ENCODE measurements around the gene IRS1. TPM values are rescaled to one million over a fixed set of nuclear protein-coding genes. Genes with fewer than 3 reads are reported as not detected.
A peak's percentile ranks its signal among the peaks of the same experiment; 100 is the strongest.

Gene IRS1
- total and polyA plus RNA-seq, 5 donors: 6.2 to 16.0 (median 14.7) TPM

DNA sequence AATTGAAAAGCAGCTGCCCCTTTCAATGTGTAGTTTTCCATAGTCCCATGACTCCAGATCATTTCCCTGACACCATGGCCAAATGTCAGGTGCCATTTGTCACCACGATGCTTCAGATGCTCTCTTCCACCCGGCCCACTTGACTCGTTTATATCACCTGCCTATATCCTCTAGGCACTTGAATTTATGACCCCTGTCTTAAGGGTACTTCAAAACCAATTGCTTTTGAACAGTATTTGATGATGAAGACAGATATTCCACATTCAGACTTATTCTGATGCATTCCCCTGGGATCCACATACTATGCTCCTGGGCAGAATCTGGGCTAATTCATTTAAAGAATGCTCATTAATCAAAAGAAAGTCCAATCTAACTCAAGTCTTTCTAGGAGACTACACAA is 19.3 kb upstream of the IRS1 start:
- Histone ChIP-seq H3K4me1 (ENCODE audit: control insufficient read depth, insufficient read depth, low read length) (no peaks in the 10 kb centered on the region), H3K27ac (ENCODE audit: low read length) (no peak overlapping the region), H3K9me3 (ENCODE audit: control insufficient read depth, low read length) (no peaks in the 10 kb centered on the region), H3K4me3 (ENCODE audit: low read length) (no peak overlapping the region), H3K27me3 (ENCODE audit: control insufficient read depth, insufficient read depth) (no peaks in the 10 kb centered on the region)
- intact Hi-C loops (cut with DNase I): loop anchor here in 1 of 4 donors (10.0 kb wide), 1 partner anchor 934 kb away; no protein-coding TSS in a partner anchor
- 71% methylated on average over 3 of the region's 3 CpGs for WGBS
- ATAC-seq (no peak), DNase-seq (no peak)

DNA sequence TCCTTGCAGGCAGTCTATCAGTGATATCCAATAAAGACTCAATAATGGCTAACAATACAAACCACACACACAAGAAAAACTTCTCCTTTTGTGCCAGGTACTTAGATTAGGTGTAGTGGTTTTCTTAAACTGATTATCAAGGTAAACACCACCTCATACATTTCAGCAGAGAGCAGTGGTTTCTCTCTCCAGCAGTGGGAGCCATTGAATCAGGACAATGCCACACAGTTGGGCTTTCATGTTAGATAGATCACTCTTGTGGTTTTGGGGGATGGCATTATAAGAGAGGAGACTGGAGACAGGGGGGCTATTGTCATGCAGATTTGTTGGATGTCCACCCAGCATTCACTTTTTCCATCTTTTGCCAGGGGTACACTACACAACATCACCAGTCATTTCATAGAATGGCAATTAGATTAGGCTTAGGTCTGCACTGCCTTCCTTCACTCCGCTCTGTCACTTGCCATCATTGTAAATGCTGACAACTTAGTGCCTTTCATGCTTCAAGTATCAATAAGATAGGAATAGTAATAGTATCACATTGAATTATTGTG is 13.6 kb upstream of the IRS1 start:
- ATAC-seq (no peak), DNase-seq (no peak)
- H3K4me3 ChIP-seq (ENCODE audit: low read length): no peak overlapping the region
- H3K27me3 ChIP-seq (ENCODE audit: control insufficient read depth, insufficient read depth): no peaks in the 10 kb centered on the region
- 91% methylated on average over 1 of the region's 1 CpG for WGBS
- H3K9me3 ChIP-seq (ENCODE audit: control insufficient read depth, low read length): no peaks in the 10 kb centered on the region
- no peaks in the 10 kb centered on the region for H3K4me1 ChIP-seq (ENCODE audit: control insufficient read depth, insufficient read depth, low read length)
- H3K27ac ChIP-seq (ENCODE audit: low read length): no peak overlapping the region
- intact Hi-C loops (cut with DNase I): loop anchor here in 2 of 4 donors (5.0 to 10.0 kb wide), 2 partner anchors 174 to 928 kb away; no protein-coding TSS in a partner anchor

DNA sequence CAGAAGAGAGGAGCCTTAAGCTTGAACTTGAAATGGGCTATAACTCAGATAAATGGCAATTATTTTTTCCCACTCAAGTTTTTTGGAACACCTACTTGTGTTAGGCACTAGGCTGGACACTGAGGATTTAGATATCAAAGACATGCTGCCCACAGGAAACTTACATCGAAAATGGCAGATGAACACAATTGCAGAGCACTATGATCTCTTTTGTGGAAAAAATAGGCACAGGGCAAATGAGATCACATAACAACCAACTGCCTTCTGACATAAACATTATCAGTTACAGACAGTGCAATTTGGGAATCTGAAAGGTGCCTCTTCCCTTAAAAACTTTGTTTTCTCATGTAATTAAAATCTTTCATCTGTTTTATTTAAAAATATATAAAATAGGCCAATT is 3.8 kb upstream of the IRS1 start:
- Histone ChIP-seq H3K27ac (ENCODE audit: low read length) (no peak overlapping the region), H3K4me3 (ENCODE audit: low read length) (no peak overlapping the region), H3K27me3 (ENCODE audit: control insufficient read depth, insufficient read depth) (no peaks in the 10 kb centered on the region), H3K4me1 (ENCODE audit: control insufficient read depth, insufficient read depth, low read length) (no peaks in the 10 kb centered on the region), H3K9me3 (ENCODE audit: control insufficient read depth, low read length) (no peaks in the 10 kb centered on the region)
- DNase-seq (no peak), ATAC-seq (no peak)
- WGBS: 53% methylated on average over 1 of the region's 1 CpG
- intact Hi-C loops (cut with DNase I): loop anchor here (5.0 to 10.0 kb wide), 6 partner anchors 181 to 1136 kb away; no protein-coding TSS in a partner anchor

DNA sequence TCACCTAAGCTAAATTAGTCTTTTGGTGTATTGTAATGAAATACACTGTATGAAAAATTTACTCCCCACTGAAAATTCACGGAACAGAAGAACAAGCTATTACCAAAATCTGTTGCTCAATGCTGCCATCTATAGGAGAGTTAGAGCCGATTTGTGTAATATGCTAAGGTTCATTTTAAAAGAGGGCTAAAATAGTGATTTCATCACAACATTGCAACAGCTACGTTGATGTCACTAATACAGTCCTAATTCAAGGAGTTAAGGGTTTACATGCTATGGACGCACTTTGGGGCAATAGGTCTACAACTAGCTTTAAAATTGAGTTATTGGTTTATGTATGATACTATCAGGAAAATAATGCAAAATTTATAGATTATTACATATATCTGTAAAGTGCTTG is 3.0 kb upstream of the IRS1 start:
- no peak overlapping the region for H3K27ac ChIP-seq (ENCODE audit: low read length)
- ATAC-seq (no peak), DNase-seq (no peak)
- no peaks in the 10 kb centered on the region for H3K27me3 ChIP-seq (ENCODE audit: control insufficient read depth, insufficient read depth)
- H3K4me1 ChIP-seq (ENCODE audit: control insufficient read depth, insufficient read depth, low read length): no peaks in the 10 kb centered on the region
- intact Hi-C loops (cut with DNase I): loop anchor here (5.0 to 10.0 kb wide), 6 partner anchors 182 to 1135 kb away; no protein-coding TSS in a partner anchor
- H3K4me3 ChIP-seq (ENCODE audit: low read length): no peak overlapping the region
- WGBS: 0% methylated on average over 4 of the region's 4 CpGs
- H3K9me3 ChIP-seq (ENCODE audit: control insufficient read depth, low read length): no peaks in the 10 kb centered on the region

DNA sequence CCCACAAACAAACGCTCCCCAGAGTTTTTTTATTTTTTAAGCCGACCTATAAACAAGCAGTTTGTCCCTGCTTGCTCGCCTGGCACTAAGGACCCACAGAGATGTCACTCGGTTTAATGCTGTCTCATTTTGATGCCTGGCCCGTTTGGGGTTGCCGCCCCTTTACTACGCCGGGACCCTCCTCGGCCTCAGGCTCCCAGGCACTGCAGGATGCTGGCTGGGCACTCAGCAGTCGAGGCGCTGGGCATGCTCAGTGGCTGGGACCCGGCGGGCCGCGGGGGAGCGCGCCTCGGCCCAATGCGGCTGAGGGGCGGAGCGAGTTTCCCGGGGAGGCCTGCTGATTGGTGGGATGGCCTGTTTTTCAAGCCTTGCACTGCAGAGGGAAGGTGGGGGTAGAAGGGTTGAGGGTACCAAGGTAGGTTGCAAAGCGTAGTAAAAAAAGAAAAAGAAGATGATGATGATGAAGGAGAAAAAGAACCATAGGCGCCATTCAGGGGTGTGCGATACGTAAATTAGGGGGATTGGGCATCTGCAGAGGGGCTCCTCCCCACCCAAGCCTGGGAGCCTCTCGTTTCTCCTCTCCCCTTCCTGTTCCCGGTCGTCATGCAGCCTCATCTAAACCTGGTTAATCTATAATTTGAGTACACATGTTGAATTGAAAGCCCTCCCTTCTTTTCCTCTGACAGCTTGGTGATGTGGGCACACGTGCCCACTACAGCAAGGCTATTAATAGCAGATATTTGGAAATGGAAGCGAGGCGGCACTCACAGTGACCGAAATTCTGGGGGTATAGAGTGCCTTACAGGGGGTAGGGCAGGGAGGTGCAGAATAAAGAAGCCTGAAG is 1.5 kb upstream of the IRS1 start:
- Histone ChIP-seq H3K27me3 (ENCODE audit: control insufficient read depth, insufficient read depth) (no peaks in the 10 kb centered on the region), H3K9me3 (ENCODE audit: control insufficient read depth, low read length) (no peaks in the 10 kb centered on the region), H3K4me3 (ENCODE audit: low read length) (peak overlapping the region; percentile 79), H3K4me1 (ENCODE audit: control insufficient read depth, insufficient read depth, low read length) (peaks cover 3% of the 10 kb centered on the region), H3K27ac (ENCODE audit: low read length) (peak overlapping the region; percentile 83)
- DNase-seq: peak; percentile 86 to 95 (median 94)
- ATAC-seq: peak; percentile 88
- 18% methylated on average over 33 of the region's 33 CpGs for WGBS
- intact Hi-C loops (cut with DNase I): loop anchor here (5.0 to 10.0 kb wide), 6 partner anchors 184 to 1134 kb away; no protein-coding TSS in a partner anchor

DNA sequence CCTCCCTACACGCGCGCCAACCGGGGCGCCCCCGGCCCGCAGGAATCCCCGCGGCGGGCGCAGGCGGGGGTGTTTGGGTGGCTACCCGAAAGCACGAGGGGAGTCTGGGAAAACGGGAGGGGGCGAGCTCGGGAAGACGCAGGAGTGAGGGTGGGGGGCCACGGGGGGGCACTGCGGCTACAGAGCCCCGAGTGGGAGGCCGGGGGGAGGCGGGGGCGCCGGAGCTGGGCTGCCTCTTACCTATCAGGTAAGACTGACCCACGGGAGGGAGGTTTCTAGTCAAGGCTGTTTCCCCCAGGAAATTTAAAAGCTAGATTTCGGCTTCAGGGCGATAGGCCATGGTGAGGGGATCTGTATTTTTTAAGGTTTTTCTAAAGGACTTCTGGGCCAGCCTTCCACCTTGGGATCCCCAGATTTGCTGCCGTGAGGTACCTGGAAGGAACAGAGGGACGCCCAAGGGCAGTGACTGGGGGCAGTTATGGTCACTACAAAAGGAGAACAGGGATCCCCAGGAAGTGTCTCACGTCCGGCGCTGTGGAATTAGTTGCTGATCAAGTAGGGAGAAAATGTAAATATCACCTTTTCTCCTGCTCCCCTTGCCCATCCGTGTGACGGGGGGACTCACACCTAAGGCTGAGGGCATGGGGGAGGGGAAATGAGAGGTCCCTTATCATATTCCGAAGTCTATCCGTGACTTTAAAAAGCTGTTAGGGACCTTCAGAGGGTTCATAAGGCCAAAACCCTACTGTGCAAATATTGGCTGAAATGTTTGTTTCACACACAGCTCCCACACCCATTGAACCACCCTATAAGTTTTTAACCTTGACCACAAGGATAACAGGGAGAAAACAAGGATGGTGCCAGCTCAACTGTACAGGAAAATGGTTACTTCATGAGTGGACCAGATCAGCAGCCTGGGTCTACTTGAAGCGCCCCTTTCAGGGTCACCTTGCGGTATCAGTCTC is 638 bp upstream of the IRS1 start:
- Histone ChIP-seq H3K9me3 (ENCODE audit: control insufficient read depth, low read length) (no peaks in the 10 kb centered on the region), H3K4me1 (ENCODE audit: control insufficient read depth, insufficient read depth, low read length) (peaks cover 3% of the 10 kb centered on the region), H3K4me3 (ENCODE audit: low read length) (peak overlapping the region; percentile 79), H3K27ac (ENCODE audit: low read length) (peak overlapping the region; percentile 83), H3K27me3 (ENCODE audit: control insufficient read depth, insufficient read depth) (no peaks in the 10 kb centered on the region)
- DNase-seq: peak; percentile 47 to 51 (median 51)
- intact Hi-C loops (cut with DNase I): loop anchor here (5.0 to 10.0 kb wide), 15 partner anchors 55 to 1133 kb away; no protein-coding TSS in a partner anchor
- no peak for ATAC-seq
- WGBS: 4% methylated on average over 39 of the region's 39 CpGs

DNA sequence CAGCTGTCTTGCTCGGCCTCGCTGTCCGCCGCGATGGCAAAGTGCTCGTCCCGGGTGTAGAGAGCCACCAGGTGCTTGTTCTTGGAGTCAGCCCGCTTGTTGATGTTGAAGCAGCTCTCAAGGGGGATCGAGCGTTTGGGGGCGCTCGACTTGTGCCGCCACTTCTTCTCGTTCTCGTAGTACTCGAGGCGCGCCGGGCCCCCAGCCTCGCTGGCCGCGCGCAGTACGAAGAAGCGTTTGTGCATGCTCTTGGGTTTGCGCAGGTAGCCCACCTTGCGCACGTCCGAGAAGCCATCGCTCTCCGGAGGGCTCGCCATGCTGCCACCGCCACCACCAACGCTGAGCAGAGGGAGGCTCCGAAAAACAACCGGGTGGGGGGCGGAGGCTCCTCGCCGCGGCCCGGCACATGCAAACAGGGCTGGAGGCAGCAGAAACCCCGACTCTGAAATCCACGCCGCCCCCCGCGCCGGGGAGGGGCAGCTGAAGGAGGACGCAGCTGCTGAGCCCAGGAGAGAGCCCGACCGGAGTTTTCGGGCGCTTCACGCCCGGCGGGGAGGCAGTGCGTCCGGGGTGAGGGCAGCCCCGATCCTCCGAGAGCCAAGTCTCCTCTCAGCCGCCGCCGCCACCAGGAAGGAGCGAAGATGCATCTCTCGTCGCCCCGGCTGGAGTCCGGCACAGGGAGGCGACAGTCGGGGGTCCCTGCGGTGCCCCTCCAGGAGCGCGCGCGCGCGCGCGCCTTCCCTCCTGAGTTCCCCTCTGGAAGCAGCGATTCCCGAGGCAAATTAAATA is 1.0 kb downstream of the IRS1 start:
- DNase-seq (peak; percentile 42 to 79 (median 74)), ATAC-seq (no peak)
- Histone ChIP-seq H3K4me1 (ENCODE audit: control insufficient read depth, insufficient read depth, low read length) (peaks cover 3% of the 10 kb centered on the region), H3K27me3 (ENCODE audit: control insufficient read depth, insufficient read depth) (no peaks in the 10 kb centered on the region), H3K4me3 (ENCODE audit: low read length) (peak overlapping the region; percentile 79), H3K27ac (ENCODE audit: low read length) (peak overlapping the region; percentile 34), H3K9me3 (ENCODE audit: control insufficient read depth, low read length) (no peaks in the 10 kb centered on the region)
- intact Hi-C loops (cut with DNase I): loop anchor here (5.0 to 10.0 kb wide), 9 partner anchors 54 to 584 kb away; no protein-coding TSS in a partner anchor
- 5% methylated on average over 80 of the region's 80 CpGs for WGBS

DNA sequence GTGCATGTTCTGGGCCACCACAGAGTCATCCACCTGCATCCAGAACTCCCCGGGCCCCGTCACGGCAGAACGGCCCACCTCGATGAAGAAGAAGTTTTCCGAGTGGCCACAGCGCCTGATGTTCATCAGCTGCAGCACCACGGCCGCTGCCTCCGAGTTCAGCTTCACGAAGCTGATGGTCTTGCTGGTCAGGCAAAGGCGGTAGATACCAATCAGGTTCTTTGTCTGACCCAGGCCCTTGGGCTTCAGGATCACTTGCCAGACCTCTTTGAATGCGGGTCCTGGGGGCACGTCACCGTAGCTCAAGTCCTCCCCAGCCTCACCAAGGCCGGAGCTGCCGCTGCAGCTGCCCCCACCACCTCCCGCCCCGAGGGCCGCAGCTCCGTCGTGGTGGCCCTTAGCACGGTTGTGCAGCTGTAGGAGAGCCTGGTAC is 1.6 kb downstream of the IRS1 start:
- no peaks in the 10 kb centered on the region for H3K9me3 ChIP-seq (ENCODE audit: control insufficient read depth, low read length)
- H3K4me1 ChIP-seq (ENCODE audit: control insufficient read depth, insufficient read depth, low read length): peaks cover 3% of the 10 kb centered on the region
- intact Hi-C loops (cut with DNase I): loop anchor here (5.0 to 10.0 kb wide), 9 partner anchors 53 to 583 kb away; no protein-coding TSS in a partner anchor
- DNase-seq (peak in 2 of 3 donors; percentile 18 to 43), ATAC-seq (no peak)
- peak overlapping the region; percentile 10 for H3K27ac ChIP-seq (ENCODE audit: low read length)
- peak overlapping the region; percentile 79 for H3K4me3 ChIP-seq (ENCODE audit: low read length)
- 42% methylated on average over 23 of the region's 23 CpGs for WGBS
- no peaks in the 10 kb centered on the region for H3K27me3 ChIP-seq (ENCODE audit: control insufficient read depth, insufficient read depth)

DNA sequence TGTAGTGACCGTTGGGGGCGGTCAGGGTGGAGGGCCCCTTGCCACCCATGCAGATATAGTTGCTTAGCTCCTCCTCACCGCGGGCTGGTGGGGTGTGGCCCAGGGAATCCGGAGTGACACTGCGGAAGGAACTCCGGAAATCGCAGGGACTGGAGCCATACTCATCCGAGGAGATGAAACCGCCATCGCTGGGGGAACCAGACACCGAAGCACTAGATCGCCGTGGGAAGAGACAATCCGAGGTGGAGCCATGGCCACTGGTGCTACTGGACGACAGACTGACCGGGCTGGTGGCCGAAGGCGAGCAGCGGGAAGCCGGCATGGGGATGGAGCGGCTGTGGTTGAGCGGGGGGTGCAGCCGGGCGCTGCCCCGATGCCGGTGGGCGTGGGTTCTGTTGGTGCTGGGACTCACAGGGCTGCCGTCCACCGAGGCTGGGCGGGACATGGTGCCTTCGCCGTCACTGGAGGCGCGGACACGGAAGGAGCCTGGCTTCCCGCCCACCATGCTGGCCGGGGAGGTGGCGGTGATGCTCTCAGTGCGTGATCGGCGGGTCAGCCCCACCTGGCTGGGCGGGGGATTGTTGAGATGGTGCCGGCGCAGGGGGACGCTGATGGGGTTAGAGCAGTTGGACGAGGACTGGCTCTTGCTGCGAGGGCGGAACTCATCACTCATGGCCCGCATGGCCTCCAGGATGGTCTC is 2.2 kb downstream of the IRS1 start:
- no peak for ATAC-seq
- Histone ChIP-seq H3K4me1 (ENCODE audit: control insufficient read depth, insufficient read depth, low read length) (peaks cover 3% of the 10 kb centered on the region), H3K27ac (ENCODE audit: low read length) (peak overlapping the region; percentile 10), H3K9me3 (ENCODE audit: control insufficient read depth, low read length) (no peaks in the 10 kb centered on the region), H3K27me3 (ENCODE audit: control insufficient read depth, insufficient read depth) (no peaks in the 10 kb centered on the region), H3K4me3 (ENCODE audit: low read length) (no peak overlapping the region)
- intact Hi-C loops (cut with DNase I): loop anchor here (5.0 to 10.0 kb wide), 9 partner anchors 53 to 583 kb away; no protein-coding TSS in a partner anchor
- 67% methylated on average over 50 of the region's 50 CpGs for WGBS
- DNase-seq: peak; percentile 54 to 85 (median 78)
